Activated T-cell treated with anti-CD3 and anti-CD28 coated beads, Interleukin-2, amount 50 U/mL, for 72 hours (primary cell): ENCODE results near the gene AQP10. TPM values are rescaled to one million over a fixed set of nuclear protein-coding genes. Genes with fewer than 3 reads are reported as not detected.
"Not testable (repeated sequence)": the region's sequence is repeated elsewhere in the genome, so short reads cannot be mapped to it uniquely, and the experiment has no call there.

ENCODE experiments used
- ATAC-seq, 2 donors: fragments of 150-1000 bp; cut with Tn5 transposase; replicated peaks in 1 of 2; 2 replicates each; pipeline ENCODE4 v1.10.0; 2021; ENCODE audit warnings: moderate library complexity in 2 of 2, mild to moderate bottlenecking in 1 of 2
- DNase-seq, 2 donors: peaks; one replicate each; pipeline ENCODE4 v3.0.0; 2021 to 2022; ENCODE audit warnings: mixed read lengths in 1 of 2
- H3K27ac Mint-ChIP-seq: one replicate; pipeline ENCODE4 v1.8.0; 2022; ENCODE audit warnings: mild to moderate bottlenecking, moderate library complexity, mixed read lengths
- H3K27me3 Mint-ChIP-seq: one replicate; pipeline ENCODE4 v1.8.0; 2022; ENCODE audit warnings: low read depth, mixed read lengths
- H3K36me3 Mint-ChIP-seq, 2 donors: one replicate each; pipeline ENCODE4 v1.8.0; 2022; ENCODE audit warnings: mixed read lengths in 2 of 2, mild to moderate bottlenecking in 1 of 2; ENCODE audit not compliant: insufficient read depth in 2 of 2
- H3K4me1 Mint-ChIP-seq: one replicate; pipeline ENCODE4 v1.8.0; 2022; ENCODE audit warnings: low read depth, mixed read lengths
- H3K4me3 Mint-ChIP-seq, 2 donors: one replicate each; pipeline ENCODE4 v1.8.0; 2022; ENCODE audit warnings: mild to moderate bottlenecking in 2 of 2, mixed read lengths in 2 of 2, moderate library complexity in 2 of 2
- H3K9me3 Mint-ChIP-seq, 2 donors: one replicate each; pipeline ENCODE4 v1.8.0; 2022; ENCODE audit warnings: mixed read lengths in 2 of 2
- total RNA-seq, 2 donors: library from RNA; stranded (reverse); gene quantifications; one replicate each; pipeline ENCODE4 v1.2.3, GENCODE V29; 2022

The AQP10 gene
- total RNA-seq, 2 donors from 2014 or later = not detected

DNA sequence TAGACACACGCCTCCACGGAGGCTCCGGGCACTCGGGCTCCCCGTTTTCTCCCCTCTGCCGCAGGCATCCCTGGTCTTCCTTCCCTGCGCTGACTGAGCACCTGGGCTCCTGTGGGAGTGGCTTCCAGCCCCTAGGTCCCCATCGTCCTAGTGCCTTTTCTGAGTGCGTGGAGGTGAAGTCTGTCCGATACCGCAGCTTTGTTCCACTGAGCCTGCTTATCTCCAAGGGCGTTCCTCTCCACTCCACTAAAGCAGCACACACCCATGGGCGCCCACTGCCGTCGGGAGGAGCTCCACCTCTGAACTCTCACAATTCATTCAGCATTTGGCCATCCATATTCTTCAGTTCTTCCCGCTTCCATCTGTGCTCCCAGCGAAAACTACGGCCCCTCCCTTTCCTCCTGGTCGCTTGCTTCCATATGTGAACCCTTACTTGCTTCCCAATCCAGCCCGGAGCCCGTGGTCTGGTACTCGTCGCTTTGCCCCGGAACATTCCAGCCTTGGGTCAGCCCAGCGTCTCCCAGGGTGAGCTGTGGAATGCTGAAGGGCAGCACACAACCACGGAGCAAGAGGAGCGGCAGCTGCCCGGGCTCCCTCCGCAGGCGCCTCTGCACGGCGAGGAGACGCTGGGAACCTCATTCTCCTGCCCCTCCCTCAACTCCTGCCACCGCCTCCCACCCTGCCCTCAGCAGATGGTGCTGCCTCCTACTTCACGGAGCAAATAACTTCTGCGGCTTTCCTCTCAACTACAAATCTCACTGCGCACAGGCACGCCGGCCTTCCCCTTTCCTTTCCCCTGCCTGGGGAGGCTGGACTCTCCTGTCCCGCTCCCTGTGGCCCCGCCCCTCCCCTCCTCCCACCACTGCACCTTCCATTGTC, 31.9 kb downstream of the AQP10 start:
- Mint-ChIP-seq H3K36me3 (peaks cover 0 to 8% of the 10 kb centered on the region in 2 donors), H3K4me1 (peaks cover 32% of the 10 kb centered on the region), H3K27ac (peak overlapping the region; percentile 32), H3K4me3 (peak overlapping the region; percentile 78 to 93), H3K27me3 (no peaks in the 10 kb centered on the region), H3K9me3 (no peaks in the 10 kb centered on the region)
- peak; percentile 59 to 61 for DNase-seq
- ATAC-seq = peak; percentile 78 to 79

DNA sequence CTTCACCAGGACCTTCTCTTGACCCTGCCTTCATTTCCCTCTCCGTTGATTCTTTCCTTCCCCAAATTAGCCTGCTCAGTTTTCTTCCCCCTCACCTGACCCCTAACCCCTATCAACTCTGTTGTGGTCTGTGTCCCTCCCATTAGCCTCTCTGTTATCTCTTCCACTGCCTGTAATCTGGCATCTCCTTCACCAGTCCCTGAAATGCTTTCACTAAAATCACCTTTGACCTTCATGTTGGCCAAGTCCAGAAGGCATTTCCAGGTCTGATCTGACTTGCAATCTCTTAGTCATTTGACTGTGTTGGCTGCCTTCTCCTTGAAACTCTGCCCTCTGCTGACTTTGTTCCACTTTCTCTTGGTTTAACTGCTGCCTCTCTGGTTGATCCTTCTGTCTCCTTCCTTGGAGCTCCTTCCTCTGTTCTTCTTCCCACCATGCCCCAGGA, 32.6 kb downstream of the AQP10 start:
- H3K27me3 Mint-ChIP-seq = no peaks in the 10 kb centered on the region
- H3K36me3 Mint-ChIP-seq = peaks cover 0 to 5% of the 10 kb centered on the region in 2 donors
- H3K4me3 Mint-ChIP-seq = peak overlapping the region; percentile 78 to 93
- no peaks in the 10 kb centered on the region for H3K9me3 Mint-ChIP-seq
- peak; percentile 41 to 44 for DNase-seq
- peaks cover 32% of the 10 kb centered on the region for H3K4me1 Mint-ChIP-seq
- H3K27ac Mint-ChIP-seq = peak overlapping the region; percentile 36
- ATAC-seq = peak; percentile 75 to 80

DNA sequence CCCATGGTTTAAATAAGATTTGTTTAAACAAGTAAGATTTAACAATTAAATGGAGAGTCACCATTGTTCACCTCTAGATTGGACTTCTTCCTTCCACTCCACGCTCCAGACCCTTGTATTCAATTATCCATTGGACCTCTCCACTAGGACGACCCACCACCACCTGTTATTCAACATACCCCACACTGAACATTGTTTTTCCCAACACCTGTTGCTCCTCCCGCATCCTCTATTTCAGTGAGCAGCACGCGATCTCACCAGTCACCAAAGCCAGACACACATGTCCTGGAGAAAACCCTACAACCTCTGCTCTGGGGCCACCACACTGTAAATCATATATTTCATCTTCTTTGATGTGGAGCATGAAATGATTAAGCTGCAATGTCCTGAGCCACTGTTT, 33.1 kb downstream of the AQP10 start:
- H3K4me3 Mint-ChIP-seq = peak overlapping the region; percentile 78 to 93
- peaks cover 32% of the 10 kb centered on the region for H3K4me1 Mint-ChIP-seq
- DNase-seq (no peak), ATAC-seq (no peak)
- H3K9me3 Mint-ChIP-seq = no peaks in the 10 kb centered on the region
- H3K27me3 Mint-ChIP-seq = no peaks in the 10 kb centered on the region
- peaks cover 0 to 5% of the 10 kb centered on the region in 2 donors for H3K36me3 Mint-ChIP-seq
- H3K27ac Mint-ChIP-seq = no peak overlapping the region

DNA sequence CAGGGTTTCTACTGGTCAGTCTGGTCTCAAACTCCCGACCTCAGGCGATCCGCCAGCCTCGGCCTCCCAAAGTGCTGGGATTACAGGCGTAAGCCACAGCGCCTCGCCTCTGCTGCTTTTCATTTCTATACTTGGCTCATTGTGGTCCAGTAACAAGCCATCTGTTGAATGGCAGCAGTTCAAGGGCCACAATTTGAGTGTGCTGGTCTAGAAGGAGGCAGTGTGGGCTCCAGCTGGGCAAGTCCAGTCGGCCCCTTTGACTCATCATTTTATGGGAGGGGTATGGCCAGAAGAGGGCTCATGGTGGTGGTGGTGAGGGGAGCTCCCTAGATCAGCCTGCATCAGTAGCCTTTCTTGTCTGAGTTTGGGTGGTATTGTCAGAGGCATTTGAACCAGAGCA, 37.6 kb downstream of the AQP10 start:
- H3K4me3 Mint-ChIP-seq = no peak overlapping the region
- H3K9me3 Mint-ChIP-seq = peaks cover 3 to 5% of the 10 kb centered on the region in 2 donors
- no peaks in the 10 kb centered on the region for H3K27me3 Mint-ChIP-seq
- peaks cover 13% of the 10 kb centered on the region for H3K4me1 Mint-ChIP-seq
- H3K27ac Mint-ChIP-seq = no peak overlapping the region
- no peak for DNase-seq
- no peaks in the 10 kb centered on the region for H3K36me3 Mint-ChIP-seq
- no peak for ATAC-seq

DNA sequence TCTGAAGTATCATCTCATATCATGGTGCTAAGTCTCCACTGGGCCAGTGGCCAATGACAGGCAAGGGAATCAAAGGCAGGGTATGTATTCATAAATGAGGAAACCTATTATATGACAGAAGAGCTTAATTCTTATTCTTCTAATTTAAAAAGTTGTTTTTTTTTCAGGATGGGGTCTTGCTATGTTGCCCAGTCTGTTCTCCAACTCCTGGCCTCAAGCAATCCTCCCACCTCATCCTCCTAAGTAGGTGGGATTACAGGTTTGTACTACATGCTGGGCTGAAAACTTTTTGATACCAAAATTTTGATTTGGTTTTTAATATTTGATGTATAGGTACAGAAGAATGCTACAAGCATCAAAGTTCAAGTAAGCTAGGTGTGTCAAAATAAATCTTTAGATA, 39.4 kb downstream of the AQP10 start:
- Mint-ChIP-seq H3K27ac (no peak overlapping the region), H3K36me3 (no peaks in the 10 kb centered on the region), H3K9me3 (peaks cover 3 to 5% of the 10 kb centered on the region in 2 donors), H3K27me3 (no peaks in the 10 kb centered on the region), H3K4me3 (no peak overlapping the region), H3K4me1 (no peaks in the 10 kb centered on the region)
- ATAC-seq (no peak), DNase-seq (no peak)

DNA sequence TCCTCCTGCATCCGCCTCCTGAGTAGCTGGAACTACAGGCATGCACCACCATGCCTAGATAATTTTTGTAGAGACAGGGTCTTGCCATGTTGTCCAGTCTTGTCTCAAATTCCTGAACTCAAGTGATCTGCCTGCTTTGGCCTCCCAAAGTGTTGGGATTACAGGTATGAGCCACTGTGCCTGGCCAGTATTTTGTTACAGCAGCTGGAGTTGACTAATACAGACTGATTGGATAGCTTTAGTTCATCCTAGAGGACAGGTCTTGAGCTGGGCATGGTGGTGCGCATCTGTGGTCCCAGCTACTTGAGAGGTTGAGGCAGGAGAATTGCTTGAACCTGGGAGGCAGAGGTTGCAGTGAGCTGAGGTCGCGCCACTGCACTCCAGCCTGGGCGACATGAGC, 40.0 kb downstream of the AQP10 start:
- H3K4me1 Mint-ChIP-seq, H3K4me3 Mint-ChIP-seq, DNase-seq, H3K36me3 Mint-ChIP-seq, H3K27ac Mint-ChIP-seq, H3K27me3 Mint-ChIP-seq, H3K9me3 Mint-ChIP-seq, ATAC-seq: not testable (repeated sequence)

DNA sequence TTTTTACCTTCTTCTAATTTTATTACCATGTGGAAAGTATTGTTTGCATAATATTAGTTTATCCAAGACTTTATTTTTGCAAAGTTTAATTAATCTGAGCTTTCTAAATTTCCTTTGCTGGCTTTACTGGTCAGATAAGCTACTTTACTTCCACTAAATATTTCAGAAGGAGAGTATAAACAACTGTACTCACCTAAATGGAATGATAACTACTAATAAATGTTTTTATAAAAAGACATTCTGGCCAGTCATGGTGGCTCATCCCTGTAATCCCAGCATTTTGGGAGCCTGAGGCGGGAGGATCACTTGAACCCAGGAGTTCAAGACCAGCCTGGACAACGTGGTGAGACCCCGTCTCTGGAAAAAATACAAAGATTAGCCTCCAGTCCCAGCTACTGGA, 40.5 kb downstream of the AQP10 start:
- no peaks in the 10 kb centered on the region for H3K36me3 Mint-ChIP-seq
- H3K4me1 Mint-ChIP-seq = no peaks in the 10 kb centered on the region
- DNase-seq (no peak), ATAC-seq (no peak)
- peaks cover 3 to 5% of the 10 kb centered on the region in 2 donors for H3K9me3 Mint-ChIP-seq
- H3K27me3 Mint-ChIP-seq = no peaks in the 10 kb centered on the region
- H3K27ac Mint-ChIP-seq = no peak overlapping the region
- no peak overlapping the region for H3K4me3 Mint-ChIP-seq

DNA sequence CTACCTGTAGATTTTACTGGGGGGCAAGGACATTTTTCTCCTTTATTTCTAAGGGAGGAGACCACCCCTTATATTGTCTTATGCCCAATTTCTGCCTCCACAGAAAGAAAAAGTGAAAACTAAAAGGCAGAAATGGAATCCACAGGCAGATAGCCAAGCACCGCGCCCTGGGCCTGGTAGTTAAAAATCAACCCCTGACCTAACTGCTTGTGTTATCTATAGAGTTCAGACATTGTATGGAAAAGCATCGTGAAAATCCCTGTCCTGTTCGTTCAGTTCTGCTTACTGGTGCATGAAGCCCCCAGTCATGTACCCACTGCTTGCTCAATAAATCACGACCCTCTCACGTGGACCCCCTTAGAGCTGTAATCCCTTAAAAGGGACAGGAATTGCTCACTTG, 50.5 kb downstream of the AQP10 start:
- Mint-ChIP-seq H3K27ac (no peak overlapping the region), H3K9me3 (no peaks in the 10 kb centered on the region), H3K4me3 (no peak overlapping the region), H3K4me1 (peaks cover 9% of the 10 kb centered on the region), H3K27me3 (no peaks in the 10 kb centered on the region), H3K36me3 (no peaks in the 10 kb centered on the region)
- no peak for DNase-seq
- ATAC-seq = no peak

DNA sequence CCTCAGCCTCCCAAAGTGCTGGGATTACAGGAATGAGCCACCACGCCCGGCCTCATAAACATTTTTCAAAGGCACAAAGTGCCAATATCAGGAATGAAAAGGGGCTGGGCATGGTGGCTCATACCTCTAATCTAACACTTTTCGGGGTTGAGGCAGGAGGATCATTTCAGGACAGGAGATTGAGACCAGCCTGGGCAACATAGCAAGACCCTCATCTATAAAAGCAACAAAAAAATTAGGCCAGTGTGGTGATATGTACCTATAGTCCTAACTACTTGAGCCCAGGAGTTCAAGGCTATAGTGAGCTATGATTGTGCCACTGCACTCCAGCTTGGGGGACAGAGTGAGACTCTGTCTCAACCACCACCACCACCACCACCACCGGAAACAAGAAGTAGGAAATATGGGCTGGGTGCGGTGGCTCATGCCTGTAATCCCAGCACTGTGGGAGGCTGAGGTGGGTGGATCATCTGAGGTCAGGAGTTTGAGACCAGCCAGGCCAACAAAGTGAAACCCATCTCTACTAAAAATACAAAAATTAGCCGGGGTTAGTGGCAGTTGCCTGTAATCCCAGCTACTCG, 53.0 kb downstream of the AQP10 start:
- DNase-seq (peak; percentile 22 to 27), ATAC-seq (peak; percentile 62 to 65)
- not testable (repeated sequence) for H3K9me3 Mint-ChIP-seq, H3K36me3 Mint-ChIP-seq, H3K27me3 Mint-ChIP-seq, H3K4me3 Mint-ChIP-seq, H3K27ac Mint-ChIP-seq
- peaks cover 13% of the 10 kb centered on the region for H3K4me1 Mint-ChIP-seq

Other genes with a start within 250 kb of the AQP10 start
- gene NUP210L, start 166.0 kb upstream of the AQP10 start, total RNA-seq = under 1 TPM; 0.07 to 0.14 TPM
- 100 to 1,000 TPM; 456 to 468 TPM for gene TPM3, start 129.0 kb upstream of the AQP10 start, total RNA-seq
- gene CFAP141, start 114.8 kb upstream of the AQP10 start, total RNA-seq = not detected
- gene UBAP2L, start 100.1 kb upstream of the AQP10 start, total RNA-seq = 100 to 1,000 TPM; 166 to 171 TPM
- gene HAX1, start 48.5 kb upstream of the AQP10 start, total RNA-seq = 100 to 1,000 TPM; 306 to 310 TPM
- gene ATP8B2, start 4.4 kb downstream of the AQP10 start, total RNA-seq = 10 to 100 TPM; 37.4 to 52.6 TPM
- 10 to 100 TPM in 1 of 2 donors, 1 to 10 TPM in 1; 5.7 to 12.6 TPM for gene IL6R, start 84.2 kb downstream of the AQP10 start, total RNA-seq
- under 1 TPM in 1 of 2 donors, not detected in 1; 0.86 TPM for gene TDRD10, start 181.1 kb downstream of the AQP10 start, total RNA-seq
- under 1 TPM; 0.19 to 0.49 TPM for gene SHE, start 181.3 kb downstream of the AQP10 start, total RNA-seq
- 100 to 1,000 TPM in 1 of 2 donors, 10 to 100 TPM in 1; 99.6 to 102 TPM for gene UBE2Q1, start 237.6 kb downstream of the AQP10 start, total RNA-seq
- under 1 TPM in 1 of 2 donors, not detected in 1; 0.05 TPM for gene CHRNB2, start 246.7 kb downstream of the AQP10 start, total RNA-seq